NCI-H774 (cell line): Measurements from ENCODE around the gene AP2B1.
"Not testable (repeated sequence)": the region's sequence is repeated elsewhere in the genome, so short reads cannot be mapped to it uniquely, and the experiment has no call there.

Experiments
- DNase-seq: peaks from one replicate; lab custom pipeline; 2025; lab: John Stamatoyannopoulos, UW

The AP2B1 gene

GRCh38 chr17:35700150-35700549 lies 113.0 kb downstream of the AP2B1 start:
- no peak for DNase-seq

- DNase-seq = no peak
Measured at GRCh38 chr17:35701491-35701890, 114.4 kb downstream of the AP2B1 start.

- not testable (repeated sequence) for DNase-seq
Measured at GRCh38 chr17:35703308-35703707, 116.2 kb downstream of the AP2B1 start.

GRCh38 chr17:35705230-35705629 lies 118.1 kb downstream of the AP2B1 start:
- no peak for DNase-seq

- peak; percentile 20 for DNase-seq
Measured at GRCh38 chr17:35705705-35706104, 118.6 kb downstream of the AP2B1 start.

- no peak for DNase-seq
Measured at GRCh38 chr17:35708149-35708548, 121.0 kb downstream of the AP2B1 start.

GRCh38 chr17:35708951-35709350 lies 121.8 kb downstream of the AP2B1 start:
- peak; percentile 28 for DNase-seq

- DNase-seq = no peak
Measured at GRCh38 chr17:35709874-35710273, 122.8 kb downstream of the AP2B1 start.

- DNase-seq = no peak
Measured at GRCh38 chr17:35710950-35711349, 123.8 kb downstream of the AP2B1 start.

- DNase-seq = no peak
Measured at GRCh38 chr17:35713069-35713728, 126.1 kb downstream of the AP2B1 start.

- DNase-seq = no peak
Measured at GRCh38 chr17:35714988-35715387, 127.9 kb downstream of the AP2B1 start.

GRCh38 chr17:35715416-35715815 lies 128.3 kb downstream of the AP2B1 start:
- DNase-seq = no peak

- no peak for DNase-seq
Measured at GRCh38 chr17:35716173-35716572, 129.1 kb downstream of the AP2B1 start.

- no peak for DNase-seq
Measured at GRCh38 chr17:35716897-35717465, 129.9 kb downstream of the AP2B1 start.

GRCh38 chr17:35717475-35717874 lies 130.4 kb downstream of the AP2B1 start:
- DNase-seq = no peak

GRCh38 chr17:35723735-35724134 lies 136.6 kb downstream of the AP2B1 start:
- no peak for DNase-seq

GRCh38 chr17:35725058-35725457 lies 137.9 kb downstream of the AP2B1 start:
- DNase-seq = no peak

- no peak for DNase-seq
Measured at GRCh38 chr17:35725802-35726126, 138.6 kb downstream of the AP2B1 start.

- no peak for DNase-seq
Measured at GRCh38 chr17:35726127-35726952, 139.2 kb downstream of the AP2B1 start.

GRCh38 chr17:35726953-35727460 lies 139.9 kb downstream of the AP2B1 start:
- no peak for DNase-seq

GRCh38 chr17:35727635-35728034 lies 140.5 kb downstream of the AP2B1 start:
- no peak for DNase-seq

- DNase-seq = no peak
Measured at GRCh38 chr17:35728551-35728950, 141.4 kb downstream of the AP2B1 start.

- no peak for DNase-seq
Measured at GRCh38 chr17:35729405-35729833, 142.3 kb downstream of the AP2B1 start.
